Progenitor cell of endocrine pancreas (in vitro differentiated cells): ENCODE data around the gene TGM3. TPM values are rescaled to one million over a fixed set of nuclear protein-coding genes. Genes with fewer than 3 reads are reported as not detected.

Experiments
- DNase-seq: peaks from one replicate; pipeline ENCODE4 v3.0.0; 2021; ENCODE audit warnings: low spot score; ENCODE audit not compliant: unreplicated experiment
- H3K27ac Mint-ChIP-seq: 2 replicates; pipeline ENCODE4 v1.8.0; 2021; ENCODE audit warnings: mild to moderate bottlenecking, moderate library complexity, mixed read lengths
- H3K27me3 Mint-ChIP-seq: 2 replicates; pipeline ENCODE4 v1.8.0; 2021; ENCODE audit warnings: mixed read lengths
- H3K36me3 Mint-ChIP-seq: 2 replicates; pipeline ENCODE4 v1.8.0; 2022; ENCODE audit warnings: mixed read lengths; ENCODE audit not compliant: insufficient read depth
- H3K4me1 Mint-ChIP-seq: 2 replicates; pipeline ENCODE4 v1.8.0; 2021; ENCODE audit warnings: low read depth, mixed read lengths
- H3K4me3 Mint-ChIP-seq: 2 replicates; pipeline ENCODE4 v1.8.0; 2021; ENCODE audit warnings: low read depth, mild to moderate bottlenecking, moderate library complexity, mixed read lengths
- H3K9me3 Mint-ChIP-seq: 2 replicates; pipeline ENCODE4 v1.8.0; 2021; ENCODE audit warnings: low read depth, mixed read lengths
- total RNA-seq: library from RNA; stranded (reverse); gene quantifications from 2 replicates; pipeline ENCODE4 v1.2.1, GENCODE V29; 2021
- TF ChIP-seq, protein P1 (sequence below): fragments of 200-600 bp; sonication (generic); IDR thresholded peaks from one replicate; pipeline ENCODE4 v1.5.0; 2021; ENCODE audit warnings: antibody characterized with exemption, mild to moderate bottlenecking; ENCODE audit not compliant: unreplicated experiment

TGM3 gene
- total RNA-seq, 1 donor from 2014 or later: 0.22 TPM

- TF ChIP-seq, protein P1, sequence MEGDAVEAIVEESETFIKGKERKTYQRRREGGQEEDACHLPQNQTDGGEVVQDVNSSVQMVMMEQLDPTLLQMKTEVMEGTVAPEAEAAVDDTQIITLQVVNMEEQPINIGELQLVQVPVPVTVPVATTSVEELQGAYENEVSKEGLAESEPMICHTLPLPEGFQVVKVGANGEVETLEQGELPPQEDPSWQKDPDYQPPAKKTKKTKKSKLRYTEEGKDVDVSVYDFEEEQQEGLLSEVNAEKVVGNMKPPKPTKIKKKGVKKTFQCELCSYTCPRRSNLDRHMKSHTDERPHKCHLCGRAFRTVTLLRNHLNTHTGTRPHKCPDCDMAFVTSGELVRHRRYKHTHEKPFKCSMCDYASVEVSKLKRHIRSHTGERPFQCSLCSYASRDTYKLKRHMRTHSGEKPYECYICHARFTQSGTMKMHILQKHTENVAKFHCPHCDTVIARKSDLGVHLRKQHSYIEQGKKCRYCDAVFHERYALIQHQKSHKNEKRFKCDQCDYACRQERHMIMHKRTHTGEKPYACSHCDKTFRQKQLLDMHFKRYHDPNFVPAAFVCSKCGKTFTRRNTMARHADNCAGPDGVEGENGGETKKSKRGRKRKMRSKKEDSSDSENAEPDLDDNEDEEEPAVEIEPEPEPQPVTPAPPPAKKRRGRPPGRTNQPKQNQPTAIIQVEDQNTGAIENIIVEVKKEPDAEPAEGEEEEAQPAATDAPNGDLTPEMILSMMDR: no peak
- DNase-seq: no peak
- peaks cover 2% of the 10 kb centered on the region for H3K27me3 Mint-ChIP-seq
- no peaks in the 10 kb centered on the region for H3K36me3 Mint-ChIP-seq
- no peak overlapping the region for H3K27ac Mint-ChIP-seq
- no peak overlapping the region for H3K4me3 Mint-ChIP-seq
- no peaks in the 10 kb centered on the region for H3K4me1 Mint-ChIP-seq
- peaks cover 3% of the 10 kb centered on the region for H3K9me3 Mint-ChIP-seq
These were observed 52.5 kb downstream of the TGM3 start for GRCh38 chr20:2348336-2348735.

DNA sequence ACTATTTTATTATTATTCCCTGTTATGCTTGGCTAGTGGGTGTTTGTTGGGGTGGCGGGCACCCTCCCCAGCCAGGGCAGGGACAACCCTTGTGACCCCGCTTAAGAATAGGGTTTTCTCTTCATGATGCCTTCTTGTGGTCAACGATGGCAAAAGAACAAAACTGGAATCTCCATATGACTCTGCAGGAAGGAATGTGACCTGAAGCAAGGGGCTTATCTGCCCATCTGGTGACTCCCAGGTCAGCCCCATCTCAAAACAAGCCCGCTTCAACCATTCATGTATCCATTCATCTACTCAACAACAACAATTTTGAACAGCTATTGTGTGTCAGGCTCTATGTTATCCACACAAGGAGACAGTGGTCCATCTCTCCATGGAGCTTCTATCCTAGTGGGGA, 54.0 kb downstream of the TGM3 start:
- Mint-ChIP-seq H3K4me3 (no peak overlapping the region), H3K4me1 (no peaks in the 10 kb centered on the region), H3K36me3 (no peaks in the 10 kb centered on the region), H3K9me3 (peaks cover 5% of the 10 kb centered on the region), H3K27me3 (peaks cover 3% of the 10 kb centered on the region), H3K27ac (no peak overlapping the region)
- TF ChIP-seq, protein P1: no peak
- DNase-seq: no peak

DNA sequence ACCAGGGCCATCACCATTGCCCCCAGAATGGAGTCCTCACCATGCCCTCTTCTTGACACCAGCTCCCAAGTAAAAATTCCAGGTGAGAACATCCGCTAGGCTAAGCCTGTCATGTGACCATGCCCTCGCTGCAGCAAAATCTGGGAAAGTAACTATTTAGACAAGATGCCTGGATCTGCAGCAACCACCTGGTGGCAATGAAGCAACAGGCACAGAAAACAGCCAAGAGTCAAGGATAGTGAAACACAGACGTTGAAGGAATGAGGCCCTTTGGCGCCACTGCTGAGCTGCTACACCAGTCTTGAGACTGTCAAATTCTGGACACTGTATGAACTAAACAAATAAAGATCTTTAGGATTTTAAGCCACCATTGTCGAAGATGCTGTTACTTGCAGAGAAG, 54.8 kb downstream of the TGM3 start:
- TF ChIP-seq, protein P1: no peak

DNA sequence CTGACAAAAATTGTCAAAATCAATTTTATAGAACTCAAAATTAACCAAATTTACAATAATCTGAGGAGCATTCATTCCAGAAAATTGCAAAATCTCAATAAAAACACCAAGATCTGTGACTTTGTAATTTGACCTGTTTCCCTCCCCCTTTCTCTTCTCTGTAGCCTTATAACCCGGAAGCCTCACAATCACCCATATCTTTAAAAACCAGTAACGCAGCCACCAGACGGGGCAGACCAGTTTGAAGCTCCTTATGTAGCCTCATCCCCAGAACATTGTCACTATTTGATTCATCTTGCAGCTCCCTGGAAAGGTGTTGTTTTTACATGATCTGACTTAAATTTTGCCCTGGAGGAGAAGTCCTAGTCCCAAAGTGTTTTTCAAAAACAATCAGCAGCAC, 57.4 kb downstream of the TGM3 start:
- no peak for DNase-seq
- no peaks in the 10 kb centered on the region for H3K36me3 Mint-ChIP-seq
- TF ChIP-seq, protein P1: no peak
- peaks cover 5% of the 10 kb centered on the region for H3K9me3 Mint-ChIP-seq
- no peak overlapping the region for H3K27ac Mint-ChIP-seq
- H3K4me3 Mint-ChIP-seq: no peak overlapping the region
- no peaks in the 10 kb centered on the region for H3K4me1 Mint-ChIP-seq
- H3K27me3 Mint-ChIP-seq: peaks cover 13% of the 10 kb centered on the region

More for the DNA sequence above, 54.8 kb downstream of the TGM3 start:
- H3K9me3 Mint-ChIP-seq: peaks cover 5% of the 10 kb centered on the region
- no peaks in the 10 kb centered on the region for H3K36me3 Mint-ChIP-seq
- no peak overlapping the region for H3K4me3 Mint-ChIP-seq
- no peak overlapping the region for H3K27ac Mint-ChIP-seq
- H3K27me3 Mint-ChIP-seq: peaks cover 9% of the 10 kb centered on the region
- DNase-seq: no peak
- H3K4me1 Mint-ChIP-seq: no peaks in the 10 kb centered on the region

DNA sequence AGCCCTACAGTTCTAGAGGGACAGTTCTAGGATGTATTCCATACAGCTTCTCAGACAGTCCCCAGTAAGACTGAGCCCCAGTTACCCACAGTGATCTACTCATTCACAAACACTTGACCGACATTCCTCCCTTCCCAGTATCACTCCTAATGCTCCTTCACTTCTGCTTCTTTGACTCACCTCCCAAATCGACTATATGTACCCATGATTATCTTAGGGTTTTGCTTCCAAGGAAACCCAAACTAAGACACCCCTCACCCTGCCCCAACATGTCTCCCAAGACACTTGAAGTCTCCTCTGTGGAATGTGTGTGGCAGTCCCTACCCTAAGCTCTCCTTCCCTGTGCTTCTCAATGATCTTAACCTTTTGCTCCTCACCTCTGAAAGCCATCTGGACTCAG, 61.3 kb downstream of the TGM3 start:
- no peaks in the 10 kb centered on the region for H3K36me3 Mint-ChIP-seq
- TF ChIP-seq, protein P1: no peak
- H3K4me3 Mint-ChIP-seq: no peak overlapping the region
- H3K9me3 Mint-ChIP-seq: peaks cover 28% of the 10 kb centered on the region
- H3K4me1 Mint-ChIP-seq: no peaks in the 10 kb centered on the region
- DNase-seq: no peak
- H3K27ac Mint-ChIP-seq: no peak overlapping the region
- peaks cover 13% of the 10 kb centered on the region for H3K27me3 Mint-ChIP-seq
